GM18498 (cell line): ENCODE data around the gene GTF3C1.

Experiments
- ATAC-seq: cut with Tn5 transposase; IDR thresholded peaks from one replicate; pipeline ENCODE4 v1.9.1; 2021; ENCODE audit warnings: mild to moderate bottlenecking, moderate library complexity; ENCODE audit not compliant: unreplicated experiment

GTF3C1 gene

DNA sequence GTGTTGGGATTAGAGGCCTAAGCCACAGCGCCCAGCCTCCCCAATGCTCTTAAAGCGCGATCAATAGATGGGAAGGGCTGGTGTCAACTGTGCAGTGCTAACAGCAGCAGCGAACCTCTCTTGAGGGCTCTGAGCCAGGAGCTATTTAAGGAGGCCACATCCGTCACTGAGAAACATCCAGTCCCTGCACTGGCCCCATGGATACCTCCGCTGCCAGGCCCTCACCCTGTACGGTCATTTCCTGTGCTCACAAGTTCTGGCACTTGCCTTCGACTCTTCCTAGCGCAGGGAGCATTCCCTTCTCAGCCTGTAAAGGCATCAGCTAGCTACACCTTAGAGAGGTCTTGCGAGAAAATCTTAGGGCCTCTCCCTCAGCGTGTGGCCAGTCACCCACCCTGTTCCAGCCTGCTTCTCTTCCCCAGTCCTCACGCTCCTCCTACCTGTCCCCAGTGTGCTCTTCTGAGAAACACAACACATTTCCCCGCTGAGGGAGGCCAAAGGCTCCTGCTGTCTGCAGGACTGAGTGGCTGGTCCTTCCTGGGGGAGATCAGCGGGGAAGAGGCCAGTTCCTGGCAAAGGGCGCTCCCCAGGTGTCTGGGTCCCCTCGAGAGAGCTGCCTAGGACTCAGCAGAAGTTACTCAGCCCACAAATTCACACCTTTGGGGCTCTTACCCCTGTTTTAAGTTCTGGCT is 28.6 kb downstream of the GTF3C1 start:
- no peak for ATAC-seq

DNA sequence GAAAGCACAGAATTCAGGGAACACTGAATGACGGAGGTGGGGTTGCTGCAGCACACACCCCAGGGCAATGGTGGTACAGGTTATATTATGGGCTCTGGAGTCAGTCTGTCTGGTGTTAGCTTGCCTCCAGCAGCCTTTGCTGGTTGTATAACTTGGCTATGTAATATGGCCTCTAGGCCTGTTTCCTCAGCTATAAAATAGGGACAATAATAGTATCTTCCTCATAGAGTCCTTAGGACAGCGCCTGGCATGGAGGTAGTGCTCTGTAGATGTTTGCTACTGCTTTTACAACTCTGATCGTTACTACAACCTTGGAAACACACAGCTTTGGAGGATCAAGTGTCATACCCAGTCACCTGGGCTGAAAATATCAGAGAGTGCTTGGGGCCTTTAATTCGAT is 31.5 kb downstream of the GTF3C1 start:
- ATAC-seq: no peak

DNA sequence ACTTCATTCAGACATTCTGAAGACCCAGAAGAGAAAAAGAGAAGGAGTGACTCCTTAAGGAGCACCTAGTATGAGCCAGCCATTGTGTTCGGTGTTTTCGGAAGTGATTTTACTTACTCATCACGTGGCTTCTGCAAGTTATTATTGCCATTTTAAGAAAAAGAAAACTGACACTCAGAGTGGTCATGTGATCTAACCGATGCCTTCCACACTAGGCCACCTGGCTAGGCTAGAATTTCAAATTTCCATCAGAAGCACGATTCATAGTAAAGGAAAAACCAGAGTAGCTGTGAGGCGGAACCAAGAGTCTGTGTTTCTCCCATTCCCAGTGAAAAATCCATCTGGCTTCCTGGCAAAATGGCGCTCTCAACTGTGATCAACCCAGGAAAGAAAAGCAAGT is 32.0 kb downstream of the GTF3C1 start:
- ATAC-seq: no peak

DNA sequence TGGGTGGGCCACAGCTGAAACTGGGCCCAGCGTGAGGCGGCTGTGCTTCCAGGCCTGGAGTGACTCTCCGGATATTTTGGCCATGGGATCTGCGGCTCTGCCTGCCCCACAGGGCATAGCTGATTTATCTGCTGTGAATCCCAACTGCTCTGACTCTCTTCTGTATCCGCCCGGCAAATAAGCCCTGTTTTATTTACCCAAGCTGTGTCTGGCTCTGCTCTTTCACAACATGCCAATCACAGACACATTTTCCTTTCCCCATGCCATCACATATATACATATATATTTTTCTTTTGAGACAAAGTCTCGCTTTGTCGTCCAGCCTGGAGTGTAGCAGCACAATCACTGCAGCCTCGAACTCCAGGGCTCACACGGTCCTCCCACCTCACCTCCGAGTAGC is 33.3 kb downstream of the GTF3C1 start:
- no peak for ATAC-seq

DNA sequence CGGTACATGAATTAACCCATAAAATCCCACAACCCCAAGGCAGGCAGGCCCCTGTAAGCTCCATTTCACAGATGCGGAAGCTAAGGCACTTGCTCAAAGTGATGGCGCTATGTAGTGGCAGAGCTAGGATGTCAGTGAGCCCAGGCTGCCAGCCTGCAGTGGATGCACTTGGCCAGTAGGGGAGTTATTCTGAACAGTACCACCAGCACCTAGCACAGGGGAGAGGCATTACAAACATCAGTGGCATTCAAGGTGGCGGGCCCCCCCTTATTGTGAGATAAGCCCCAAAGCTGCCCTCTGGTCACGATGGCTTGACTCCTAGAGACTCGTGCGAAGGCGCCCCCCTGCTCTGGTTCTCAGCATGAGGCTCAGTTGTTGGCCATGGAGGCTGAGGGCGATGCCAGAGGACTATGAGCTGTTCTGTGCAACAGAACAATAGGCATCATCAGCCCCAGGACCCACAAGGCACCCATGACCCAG is 33.8 kb downstream of the GTF3C1 start:
- ATAC-seq: no peak

DNA sequence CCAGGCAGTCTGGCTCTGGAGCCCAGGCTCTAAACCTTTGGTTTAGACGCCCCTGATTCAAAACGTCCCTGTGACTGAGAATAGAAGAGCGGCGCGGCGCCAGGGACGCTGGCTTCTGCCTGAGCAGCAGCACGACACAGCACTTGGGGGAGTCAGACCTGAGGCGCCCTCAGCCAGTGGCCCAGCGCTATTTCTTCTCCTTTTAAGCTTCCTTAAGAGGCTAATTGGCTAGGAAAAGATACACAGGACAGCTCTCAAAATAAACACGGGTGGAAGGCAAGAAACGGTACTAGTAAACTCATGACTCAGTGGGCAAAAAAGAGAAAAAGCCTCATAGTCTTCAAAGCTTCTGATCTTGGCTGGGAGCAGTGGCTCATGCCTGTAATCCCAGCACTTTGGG is 34.9 kb downstream of the GTF3C1 start:
- ATAC-seq: no peak

DNA sequence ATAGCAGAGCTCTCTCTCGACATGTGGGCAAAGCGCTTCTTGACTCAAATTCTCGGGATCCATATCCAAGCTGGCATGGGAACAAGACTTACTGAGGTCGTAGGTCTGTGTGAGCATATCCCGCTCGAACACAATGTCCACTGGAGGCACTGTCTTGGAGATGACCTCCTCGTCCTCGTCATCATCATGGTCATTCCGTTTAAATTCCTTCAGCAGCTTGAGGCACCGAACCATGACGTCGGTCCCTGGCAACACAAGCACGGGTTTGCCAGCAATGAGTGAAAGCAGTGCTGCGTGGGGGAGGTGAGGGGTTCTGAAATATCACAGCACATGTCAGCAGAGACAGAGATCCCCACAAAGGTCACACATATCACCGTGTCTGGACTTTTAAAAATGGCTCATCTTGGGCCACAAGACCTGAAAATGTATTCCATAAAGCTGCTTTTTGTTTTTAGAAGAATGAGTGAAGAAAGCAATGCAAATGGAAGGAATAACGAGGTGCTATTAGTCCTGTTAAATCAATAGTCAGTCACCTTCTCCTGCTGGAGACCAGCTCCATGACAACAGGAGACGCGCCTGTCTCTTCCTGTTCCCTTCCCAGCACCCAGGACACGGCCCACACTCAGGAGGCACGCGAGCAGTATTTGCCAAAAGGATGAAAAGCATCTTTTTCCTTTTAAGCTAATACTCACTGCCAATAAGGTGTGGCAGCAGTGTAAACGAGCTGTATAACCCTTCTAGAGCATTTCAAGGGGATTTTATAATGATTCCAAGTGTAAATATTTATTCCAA is 37.9 kb downstream of the GTF3C1 start:
- ATAC-seq: no peak

DNA sequence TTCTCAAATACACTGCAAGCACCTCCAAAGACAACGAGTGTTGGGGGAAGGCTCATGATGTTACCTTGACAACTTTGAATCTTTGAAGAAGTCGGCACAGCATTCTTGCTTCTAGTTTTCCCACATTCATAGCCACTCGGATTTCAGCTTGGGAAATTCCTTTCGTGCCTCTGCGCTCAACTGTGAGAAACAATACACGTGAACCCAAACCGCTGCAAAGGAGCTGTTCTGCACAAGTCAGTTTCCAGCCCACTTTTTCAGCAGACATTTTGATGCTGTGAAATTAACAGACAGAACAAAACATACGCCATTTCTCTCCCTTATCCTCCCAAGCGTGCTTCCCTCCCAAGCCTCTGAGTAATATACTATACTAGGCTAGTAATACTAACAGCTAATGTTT is 41.2 kb downstream of the GTF3C1 start:
- no peak for ATAC-seq

DNA sequence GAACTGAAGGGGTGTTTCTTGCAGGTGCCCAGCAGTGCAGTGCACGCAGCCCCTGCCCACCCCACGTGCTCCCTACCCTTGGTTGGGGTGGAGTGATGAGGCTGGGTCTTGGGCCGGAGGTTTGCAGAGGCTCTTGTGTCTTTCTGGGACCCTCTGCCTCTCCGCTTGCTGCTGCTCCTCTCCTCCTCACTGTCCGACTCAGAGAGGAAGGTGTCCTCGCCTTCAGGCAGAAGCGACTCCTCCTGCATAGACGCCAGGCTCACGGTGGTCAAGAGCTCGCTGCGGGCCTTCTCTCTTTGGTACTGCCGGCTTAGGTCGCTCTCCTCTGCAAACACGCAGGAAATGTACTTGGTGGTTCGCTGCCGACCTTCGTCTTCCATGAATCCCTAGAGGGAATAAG is 42.9 kb downstream of the GTF3C1 start:
- ATAC-seq: no peak

DNA sequence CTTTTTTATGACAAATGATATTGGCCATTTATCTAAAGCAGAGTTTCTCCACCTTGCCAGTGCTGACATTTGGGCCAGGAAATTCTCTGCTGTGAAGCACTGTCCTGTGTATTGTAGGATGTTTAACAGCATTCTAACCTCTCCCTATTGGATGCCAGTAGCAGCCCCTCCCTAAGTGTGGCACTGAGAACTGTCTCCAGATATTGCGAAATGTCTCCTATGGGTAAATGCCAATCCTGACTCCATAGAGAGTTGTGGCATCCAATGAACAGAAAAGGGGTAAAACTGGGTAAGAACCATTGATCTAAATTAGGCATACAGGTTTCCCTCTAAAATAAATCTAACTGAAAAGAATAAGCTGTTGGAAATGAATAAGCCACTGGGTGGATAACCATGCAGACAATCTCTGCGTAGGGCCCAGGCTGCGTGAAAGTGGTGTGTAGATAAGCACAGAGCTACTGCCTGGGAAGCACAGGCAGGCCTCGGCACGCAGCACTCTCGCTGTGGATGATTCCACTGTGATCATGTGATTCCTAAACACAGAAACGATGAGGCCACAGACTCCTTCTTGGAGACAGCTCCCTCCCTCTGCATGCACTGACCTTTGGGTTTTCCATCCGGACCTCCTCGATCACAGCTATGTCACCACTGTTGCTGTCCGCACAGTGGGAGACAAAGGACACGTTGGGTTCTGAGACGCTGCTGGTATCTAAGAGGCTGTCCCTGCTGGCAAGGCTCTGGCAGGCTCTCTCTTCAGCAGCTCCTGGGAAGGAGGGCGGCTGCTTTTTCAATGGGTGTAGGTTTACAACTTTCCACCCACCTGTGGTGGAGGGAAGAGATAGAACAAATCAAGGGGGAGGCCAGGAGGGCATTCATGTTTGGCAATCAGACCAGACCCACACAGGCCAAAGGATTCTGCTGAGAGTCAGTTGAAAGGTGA is 44.1 kb downstream of the GTF3C1 start:
- ATAC-seq: no peak

DNA sequence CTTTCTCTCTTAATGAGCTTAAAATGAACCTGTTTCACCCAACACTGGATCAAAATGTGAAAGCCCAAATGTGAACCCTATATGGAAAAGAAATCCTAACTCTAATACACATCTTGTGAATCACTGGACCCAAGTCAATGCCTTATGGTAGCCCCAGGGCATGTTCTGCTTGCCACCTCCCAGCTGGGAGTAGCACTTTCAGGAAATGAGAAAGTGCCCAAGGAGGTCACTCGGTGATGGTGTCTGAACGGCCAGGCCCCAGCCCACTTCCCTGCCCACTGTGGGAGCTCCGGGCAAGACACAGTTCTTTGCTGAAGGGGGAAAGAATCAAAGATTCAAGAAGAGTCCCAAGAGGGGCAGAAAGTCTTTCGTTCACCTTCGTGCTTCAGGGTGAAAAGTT is 46.1 kb downstream of the GTF3C1 start:
- ATAC-seq: no peak

DNA sequence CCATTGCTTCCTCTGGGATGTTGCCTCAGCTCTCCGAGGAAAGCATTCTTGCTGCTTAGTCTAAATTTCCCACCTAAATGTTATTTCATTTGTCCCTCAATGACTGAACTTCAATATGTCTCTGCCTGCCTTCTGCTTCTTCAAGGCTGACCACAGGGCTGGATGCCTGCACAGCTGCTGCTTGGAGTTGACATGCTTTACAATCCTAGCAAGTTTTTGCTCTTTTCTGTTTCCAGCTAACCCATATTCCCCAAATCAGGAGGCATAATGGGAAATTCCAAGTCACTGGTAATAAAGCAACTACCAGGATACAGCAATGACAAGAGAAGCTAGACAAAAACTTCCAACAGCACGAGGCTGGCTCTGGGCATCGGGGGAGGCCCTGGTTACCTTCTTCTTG is 48.9 kb downstream of the GTF3C1 start:
- no peak for ATAC-seq

DNA sequence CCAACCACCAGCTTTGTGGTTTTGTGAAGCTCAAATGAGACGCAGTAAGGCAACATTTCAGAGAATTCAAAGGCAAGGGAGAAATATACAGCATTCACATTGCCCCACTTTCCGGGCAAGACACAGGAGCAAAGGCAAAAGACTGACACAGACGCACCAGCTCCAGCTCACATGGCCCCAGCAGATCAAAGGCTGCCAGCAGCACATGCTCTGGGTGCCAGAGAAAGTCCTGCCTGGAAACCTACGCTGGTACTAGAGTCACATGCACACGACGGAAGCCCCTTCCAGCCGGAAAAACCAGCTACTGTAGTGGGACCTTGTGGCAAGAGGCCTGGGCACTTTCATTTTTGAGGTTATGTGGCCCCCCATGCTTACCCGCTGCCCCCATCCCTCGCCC is 50.1 kb downstream of the GTF3C1 start:
- no peak for ATAC-seq

DNA sequence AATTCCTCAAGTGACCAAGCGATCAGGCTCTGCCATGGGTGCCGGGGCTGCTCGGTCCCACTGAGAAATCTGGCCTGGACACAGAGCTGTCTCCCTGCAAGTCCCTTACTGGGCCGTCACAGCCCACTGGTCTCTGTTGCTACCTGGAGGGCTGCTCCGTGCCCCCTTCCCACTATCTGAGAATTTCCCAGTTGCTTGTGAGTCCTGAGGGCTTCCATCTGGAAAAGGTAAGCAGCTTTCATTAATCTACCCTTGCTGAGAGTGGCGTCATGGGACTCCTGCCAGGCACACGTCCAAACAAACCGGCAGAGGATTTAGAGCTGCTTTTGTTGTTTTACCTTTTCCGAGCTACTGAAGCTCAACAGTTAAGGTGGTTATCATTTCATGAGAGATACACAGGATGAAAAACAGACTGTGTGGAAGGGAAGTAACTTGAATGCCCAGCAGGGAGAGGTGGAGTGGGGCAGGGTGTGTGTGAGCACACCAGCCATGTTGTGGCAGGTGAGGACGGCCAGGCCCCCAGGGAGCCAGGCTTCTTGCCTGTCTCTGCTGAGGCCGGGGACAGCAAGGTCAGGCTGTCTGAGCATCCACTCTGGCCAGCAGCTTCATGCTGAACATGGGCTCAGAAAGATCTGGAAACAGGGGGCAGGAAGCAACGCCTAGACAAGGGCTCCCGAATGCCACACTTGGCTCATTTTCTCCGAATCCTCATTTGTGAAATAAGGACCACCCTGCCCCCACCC is 50.6 kb downstream of the GTF3C1 start:
- ATAC-seq: no peak

DNA sequence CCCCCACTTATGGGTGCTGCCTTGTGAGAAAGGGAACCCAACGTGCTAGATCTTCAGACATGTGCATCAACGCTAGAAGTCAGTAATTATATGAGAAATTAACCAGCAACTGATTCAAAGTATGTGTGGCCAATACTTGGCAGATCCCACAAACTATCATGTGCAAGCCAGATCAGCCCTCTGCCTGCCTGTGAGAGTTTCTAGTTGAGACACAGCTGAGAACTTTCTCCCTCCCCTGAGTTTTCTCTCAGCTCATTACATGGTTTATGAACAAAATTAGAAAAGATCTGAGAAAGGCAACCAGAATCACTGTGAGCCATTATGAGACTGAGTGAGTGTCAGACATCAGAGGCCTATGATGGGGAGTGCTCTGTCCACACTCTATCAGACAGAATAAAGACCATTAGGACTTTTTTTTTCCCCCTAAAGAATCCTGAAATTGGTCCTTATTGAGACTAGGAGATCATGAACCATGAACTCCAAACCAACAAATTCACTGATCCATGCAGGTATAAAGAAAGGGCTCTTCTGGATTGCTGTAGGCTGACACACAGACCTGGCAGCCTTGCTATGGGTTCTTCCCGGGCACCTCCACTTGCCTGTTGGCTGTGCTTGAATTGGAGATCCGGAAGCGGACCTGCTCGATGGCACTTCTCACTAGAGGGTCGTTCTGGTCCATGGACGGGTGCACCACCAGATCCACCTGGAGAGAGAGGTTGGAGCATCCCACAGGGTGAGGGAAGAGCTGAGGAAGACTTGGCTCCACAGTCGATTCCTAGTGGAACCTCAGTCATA is 51.5 kb downstream of the GTF3C1 start:
- no peak for ATAC-seq

DNA sequence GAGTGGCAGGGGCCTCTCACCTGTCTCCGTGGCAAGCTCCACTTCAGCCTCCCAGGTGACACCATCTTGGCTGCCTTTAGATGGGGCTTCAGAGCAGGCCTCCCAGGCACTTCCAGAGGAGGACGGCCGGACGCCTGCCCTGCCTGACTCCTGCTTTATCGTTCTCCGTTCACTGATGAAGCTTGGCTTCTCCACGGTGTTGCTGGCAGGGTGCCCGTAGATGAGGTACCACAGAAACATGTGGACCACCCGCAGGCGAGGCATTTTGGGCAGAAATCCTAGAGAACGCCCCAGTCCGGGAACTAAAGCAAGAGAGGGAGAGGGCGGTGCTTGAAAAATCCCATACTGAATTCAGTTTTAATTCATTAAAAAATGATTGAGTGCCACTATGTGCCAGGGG is 54.5 kb downstream of the GTF3C1 start:
- ATAC-seq: no peak

DNA sequence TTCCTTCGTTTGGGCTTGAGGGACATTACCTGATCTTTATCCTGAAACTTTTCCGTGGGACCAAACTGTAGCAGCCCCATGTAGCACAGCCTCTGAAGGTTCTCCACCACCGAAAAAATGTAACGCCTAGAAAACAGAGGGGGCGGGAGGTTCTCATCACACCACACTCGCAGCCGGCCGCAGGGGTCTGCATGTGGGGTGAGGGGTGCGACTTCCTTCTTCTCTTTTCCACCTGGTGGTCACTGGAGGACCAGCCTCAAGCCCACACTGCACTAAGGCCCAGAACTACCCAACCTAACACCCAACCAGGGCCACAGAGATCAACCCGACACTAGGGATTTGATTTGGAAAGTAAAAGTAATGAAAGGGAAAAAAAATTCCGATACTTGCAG is 57.1 kb downstream of the GTF3C1 start:
- ATAC-seq: no peak

DNA sequence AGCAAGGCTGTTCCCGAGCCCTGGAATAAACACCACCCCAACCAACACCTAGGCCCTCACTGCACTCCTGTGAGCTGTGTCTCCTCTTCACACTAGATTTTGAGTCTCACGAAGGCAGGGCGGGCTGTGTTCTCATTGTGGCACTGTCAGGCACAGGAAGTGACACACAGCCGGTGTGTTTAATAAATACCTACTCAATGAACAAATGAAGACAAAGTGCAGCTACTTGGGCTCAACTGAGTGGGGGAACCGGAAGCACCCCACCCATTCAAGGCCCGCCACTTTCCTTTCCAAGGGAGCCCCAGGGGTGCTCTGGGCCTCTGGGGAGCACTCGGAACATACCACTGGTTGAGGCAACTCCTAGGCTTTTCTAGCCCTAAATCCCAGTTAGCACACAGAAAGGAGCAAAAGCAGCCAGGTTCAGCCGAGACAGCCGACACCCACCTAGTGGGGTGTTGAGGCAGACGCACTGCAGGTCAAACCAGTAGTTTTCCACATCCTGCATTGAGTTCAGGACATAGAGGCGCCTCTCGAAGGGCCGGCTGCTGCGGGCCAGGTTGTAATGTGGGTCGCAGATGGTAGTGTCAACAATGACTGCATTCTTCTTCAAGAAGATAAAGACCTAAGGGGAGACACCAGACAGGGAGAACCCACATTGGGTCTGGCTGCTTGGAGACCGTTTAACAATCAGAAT is 57.7 kb downstream of the GTF3C1 start:
- ATAC-seq: no peak

DNA sequence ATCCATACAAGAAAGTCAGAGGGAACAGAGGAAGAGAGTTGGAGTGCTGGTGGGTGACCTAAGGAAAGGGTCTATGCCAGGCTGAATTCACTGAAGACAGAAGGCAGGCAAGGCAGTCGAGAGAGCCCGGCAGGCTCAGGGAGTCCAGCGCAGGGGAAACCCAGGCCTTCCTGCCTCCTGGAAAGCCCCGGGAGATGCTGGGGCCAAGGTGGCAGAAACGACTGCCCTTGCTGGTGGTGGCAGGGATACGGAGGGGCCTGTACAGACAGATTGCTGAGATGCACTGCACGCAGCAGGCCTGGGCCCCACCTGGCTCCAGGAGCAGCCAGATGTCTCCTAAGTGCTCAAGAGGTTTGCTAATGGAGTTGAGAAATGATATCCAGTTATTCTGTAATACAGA is 59.8 kb downstream of the GTF3C1 start:
- no peak for ATAC-seq
